ENCODE data around the gene SSH3.

Gene SSH3

GRCh38 chr11:67295846-67296245 is 7.5 kb upstream of the SSH3 start:
- DNase-seq: no peak

- DNase-seq: no peak
Observed at GRCh38 chr11:67298786-67299185, 4.5 kb upstream of the SSH3 start.

- DNase-seq: no peak
Observed at GRCh38 chr11:67299471-67300191, 3.7 kb upstream of the SSH3 start.

- DNase-seq: no peak
Observed at GRCh38 chr11:67300256-67300755, 3.0 kb upstream of the SSH3 start.

- no peak for DNase-seq
Observed at GRCh38 chr11:67300756-67301312, 2.5 kb upstream of the SSH3 start.

GRCh38 chr11:67301313-67301921 is 1.9 kb upstream of the SSH3 start:
- no peak for DNase-seq

GRCh38 chr11:67301951-67302516 is 1.3 kb upstream of the SSH3 start:
- no peak for DNase-seq

- DNase-seq: no peak
Observed at GRCh38 chr11:67302571-67303131, 679 bp upstream of the SSH3 start.

- no peak for DNase-seq
Observed at GRCh38 chr11:67303835-67304411, 593 bp downstream of the SSH3 start.

GRCh38 chr11:67304511-67305113 is 1.3 kb downstream of the SSH3 start:
- DNase-seq: no peak

- DNase-seq: no peak
Observed at GRCh38 chr11:67306769-67307544, 3.6 kb downstream of the SSH3 start.

GRCh38 chr11:67307545-67308001 is 4.2 kb downstream of the SSH3 start:
- DNase-seq: no peak

- DNase-seq: no peak
Observed at GRCh38 chr11:67308031-67308866, 4.9 kb downstream of the SSH3 start.

GRCh38 chr11:67309166-67309565 is 5.8 kb downstream of the SSH3 start:
- no peak for DNase-seq

GRCh38 chr11:67309661-67310061 is 6.3 kb downstream of the SSH3 start:
- no peak for DNase-seq

GRCh38 chr11:67310246-67311050 is 7.1 kb downstream of the SSH3 start:
- DNase-seq: no peak

- no peak for DNase-seq
Observed at GRCh38 chr11:67311051-67311555, 7.8 kb downstream of the SSH3 start.

GRCh38 chr11:67311556-67312082 is 8.3 kb downstream of the SSH3 start:
- DNase-seq: no peak

All from NCI-H1417 treated with DMSO at 0.1 percent for 48 hours (cell line).